Measurements from ENCODE around the gene ABLIM2.

Gene ABLIM2

DNA sequence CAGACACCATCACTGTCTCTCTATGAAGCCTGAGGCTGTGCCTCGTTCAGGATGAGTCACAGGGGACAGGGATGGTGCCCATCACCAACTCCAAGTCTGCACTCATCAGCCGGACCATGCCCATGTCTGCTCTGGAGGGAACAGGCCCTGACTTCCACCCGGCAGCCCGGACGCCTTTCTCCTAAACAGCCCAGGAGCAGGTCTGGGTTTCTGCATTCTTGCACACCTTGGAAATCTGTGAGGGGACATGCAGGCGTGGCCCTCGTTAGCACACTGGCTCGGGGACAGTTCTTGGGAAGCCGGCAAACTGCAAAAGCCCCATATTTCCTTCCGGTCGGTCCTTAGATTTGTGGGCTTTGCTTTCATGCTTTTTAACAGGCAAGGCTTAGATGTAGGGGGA lies 151.0 kb downstream of the ABLIM2 start:
- H3K4me3 ChIP-seq (ENCODE audit: low read depth, low read length), result no peak overlapping the region
- TF ChIP-seq, protein P1, sequence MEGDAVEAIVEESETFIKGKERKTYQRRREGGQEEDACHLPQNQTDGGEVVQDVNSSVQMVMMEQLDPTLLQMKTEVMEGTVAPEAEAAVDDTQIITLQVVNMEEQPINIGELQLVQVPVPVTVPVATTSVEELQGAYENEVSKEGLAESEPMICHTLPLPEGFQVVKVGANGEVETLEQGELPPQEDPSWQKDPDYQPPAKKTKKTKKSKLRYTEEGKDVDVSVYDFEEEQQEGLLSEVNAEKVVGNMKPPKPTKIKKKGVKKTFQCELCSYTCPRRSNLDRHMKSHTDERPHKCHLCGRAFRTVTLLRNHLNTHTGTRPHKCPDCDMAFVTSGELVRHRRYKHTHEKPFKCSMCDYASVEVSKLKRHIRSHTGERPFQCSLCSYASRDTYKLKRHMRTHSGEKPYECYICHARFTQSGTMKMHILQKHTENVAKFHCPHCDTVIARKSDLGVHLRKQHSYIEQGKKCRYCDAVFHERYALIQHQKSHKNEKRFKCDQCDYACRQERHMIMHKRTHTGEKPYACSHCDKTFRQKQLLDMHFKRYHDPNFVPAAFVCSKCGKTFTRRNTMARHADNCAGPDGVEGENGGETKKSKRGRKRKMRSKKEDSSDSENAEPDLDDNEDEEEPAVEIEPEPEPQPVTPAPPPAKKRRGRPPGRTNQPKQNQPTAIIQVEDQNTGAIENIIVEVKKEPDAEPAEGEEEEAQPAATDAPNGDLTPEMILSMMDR (IDR thresholded peaks at IDR 0.05; ENCODE audit: control insufficient read depth, extremely low read depth, insufficient read depth), result no peak
- no peak for DNase-seq (ENCODE audit: low read depth)

DNA sequence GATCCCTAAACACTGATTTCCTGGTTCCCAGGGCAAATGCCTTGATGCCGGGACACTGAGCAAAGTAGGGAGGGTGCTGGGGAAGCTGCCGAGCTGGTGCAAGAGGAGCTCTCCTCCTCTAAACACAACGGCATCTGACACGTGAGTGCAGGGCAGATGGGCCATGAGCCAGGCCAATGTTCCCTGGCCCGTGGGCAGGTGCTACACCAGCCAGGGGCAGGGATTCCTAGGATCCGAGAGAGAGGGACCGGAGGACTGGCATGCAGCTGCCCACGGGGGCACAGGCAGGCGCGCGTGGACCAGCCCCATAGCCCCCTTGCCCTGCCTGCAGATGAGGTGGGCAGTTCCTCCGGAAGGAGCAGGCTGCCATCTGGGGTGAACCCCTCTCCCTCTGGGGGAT lies 152.1 kb downstream of the ABLIM2 start:
- no peak overlapping the region for H3K4me3 ChIP-seq (ENCODE audit: low read depth, low read length)
- TF ChIP-seq, protein P1 (IDR thresholded peaks at IDR 0.05; ENCODE audit: control insufficient read depth, extremely low read depth, insufficient read depth), result no peak
- DNase-seq (ENCODE audit: low read depth), result no peak

DNA sequence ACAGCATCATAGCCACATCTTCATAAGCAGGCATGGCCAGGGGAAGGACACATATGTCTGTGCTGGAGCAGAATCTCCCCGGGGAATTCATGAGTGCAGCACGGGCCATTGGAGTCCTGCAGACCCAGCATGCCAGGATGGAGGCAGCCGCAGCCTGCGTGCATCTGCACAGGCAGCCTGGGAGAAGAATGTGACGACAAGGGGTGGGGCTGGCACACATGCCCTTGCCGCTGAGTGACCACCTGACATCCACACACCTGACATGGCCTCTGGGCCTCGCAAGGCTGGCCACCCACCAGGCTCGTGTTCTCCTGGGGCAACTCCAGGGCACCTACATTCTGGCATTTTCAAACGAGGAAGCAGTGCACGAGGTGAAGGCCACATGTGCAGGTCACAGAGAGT lies 152.8 kb downstream of the ABLIM2 start:
- no peak overlapping the region for H3K4me3 ChIP-seq (ENCODE audit: low read depth, low read length)
- TF ChIP-seq, protein P1 (IDR thresholded peaks at IDR 0.05; ENCODE audit: control insufficient read depth, extremely low read depth, insufficient read depth), result no peak
- DNase-seq (ENCODE audit: low read depth), result no peak

DNA sequence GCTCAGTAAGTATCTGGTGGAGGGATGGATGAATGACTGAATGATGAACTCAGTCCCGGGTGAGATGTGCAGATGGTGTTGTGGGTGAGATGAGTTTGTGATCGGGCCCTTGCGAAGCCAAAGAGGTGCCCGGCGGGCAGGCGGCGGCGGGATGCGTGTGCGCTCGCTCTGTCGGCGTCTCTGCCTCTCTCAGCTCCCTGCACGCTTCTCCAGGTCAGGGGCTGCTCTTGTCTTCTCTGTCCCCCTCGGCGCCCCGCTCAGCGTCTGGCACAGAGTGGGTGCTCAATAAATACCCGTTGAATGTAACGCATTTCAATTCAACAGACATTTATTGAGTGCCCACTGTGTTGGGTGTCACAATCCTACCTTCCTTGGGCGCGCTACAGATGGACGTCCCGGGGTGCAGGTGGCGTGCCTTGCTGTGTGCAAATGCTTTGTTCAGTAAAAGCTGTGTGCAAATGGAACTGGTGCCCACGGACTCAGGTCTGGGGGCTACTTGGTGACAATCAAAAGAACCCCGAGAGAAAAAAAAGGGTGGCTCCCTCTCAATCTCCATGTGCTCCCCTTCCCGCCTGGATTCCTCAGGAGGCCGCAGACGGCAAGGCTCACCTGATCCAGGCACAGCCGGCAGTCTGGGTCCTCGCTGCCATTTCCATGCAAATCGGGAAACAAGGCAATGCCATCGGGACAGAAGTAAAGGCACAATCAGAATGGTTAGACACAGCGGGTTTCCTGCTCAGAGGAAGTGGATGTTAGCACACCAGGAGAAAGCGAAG lies 153.4 kb downstream of the ABLIM2 start:
- no peak for DNase-seq (ENCODE audit: low read depth)
- TF ChIP-seq, protein P1 (IDR thresholded peaks at IDR 0.05; ENCODE audit: control insufficient read depth, extremely low read depth, insufficient read depth), result no peak

DNA sequence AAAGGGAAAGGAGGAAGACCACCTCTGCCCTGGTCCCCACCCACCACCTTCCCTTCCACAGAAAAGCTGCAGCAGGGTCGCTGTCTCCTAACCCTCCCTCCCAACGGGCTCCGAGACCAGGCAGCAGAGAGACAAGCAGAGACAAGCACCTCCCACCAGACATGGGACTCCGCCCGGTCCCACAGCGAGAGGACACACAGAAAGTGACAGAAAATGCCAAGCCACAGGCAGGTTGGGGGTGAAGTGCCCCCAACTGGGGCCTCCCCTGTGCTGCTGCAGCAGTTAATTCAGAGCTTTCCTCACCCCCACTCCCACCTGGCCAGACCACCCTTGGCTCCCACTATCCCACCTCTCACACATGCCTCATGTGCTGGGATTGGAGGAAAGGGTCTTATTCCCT lies 154.5 kb downstream of the ABLIM2 start:
- TF ChIP-seq, protein P1 (IDR thresholded peaks at IDR 0.05; ENCODE audit: control insufficient read depth, extremely low read depth, insufficient read depth), result no peak
- H3K4me3 ChIP-seq (ENCODE audit: low read depth, low read length), result no peak overlapping the region
- DNase-seq (ENCODE audit: low read depth), result no peak

More for the DNA sequence above, 153.4 kb downstream of the ABLIM2 start:
- H3K4me3 ChIP-seq (ENCODE audit: low read depth, low read length), result no peak overlapping the region

DNA sequence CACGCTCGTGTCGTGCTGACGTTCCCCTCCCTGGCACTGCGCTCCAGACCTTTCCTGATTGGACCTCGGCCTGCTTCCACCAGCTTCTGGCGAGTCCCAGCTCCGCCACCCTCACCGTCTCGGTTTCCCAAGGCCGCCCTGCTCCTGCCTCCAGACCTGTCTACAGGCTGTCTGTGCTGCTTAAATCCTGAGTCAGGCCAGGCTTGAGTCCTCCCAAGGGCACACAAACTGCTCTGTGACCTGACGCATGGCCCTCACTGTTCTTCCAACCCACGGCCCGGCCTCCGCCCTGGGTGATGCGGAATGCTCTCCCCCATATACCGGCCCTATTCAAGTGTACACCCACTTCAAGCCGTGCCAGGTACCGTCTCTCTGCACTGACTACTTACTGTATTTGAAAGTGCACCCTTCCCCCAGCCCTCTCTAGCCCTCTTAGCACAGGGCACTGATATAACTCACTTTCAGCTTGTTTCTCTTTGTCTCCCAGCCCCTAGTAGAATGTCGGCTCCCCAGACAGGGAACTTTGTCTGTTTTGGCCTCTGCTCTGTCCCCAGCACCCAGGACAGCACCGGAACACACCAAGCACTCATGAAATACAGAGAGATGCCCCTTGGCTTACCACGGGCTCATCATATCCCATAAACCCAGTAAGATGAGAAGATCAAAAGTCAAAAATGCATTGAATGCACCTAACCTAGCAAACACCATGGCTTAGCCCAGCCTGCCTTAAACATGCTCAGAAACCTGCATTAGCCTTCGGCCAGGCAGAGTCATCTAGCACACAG lies 155.9 kb downstream of the ABLIM2 start:
- TF ChIP-seq, protein P1 (IDR thresholded peaks at IDR 0.05; ENCODE audit: control insufficient read depth, extremely low read depth, insufficient read depth), result no peak
- DNase-seq (ENCODE audit: low read depth), result no peak
- H3K4me3 ChIP-seq (ENCODE audit: low read depth, low read length), result no peak overlapping the region
